ENCODE measurements around the gene TOPBP1. TPM values are rescaled to one million over a fixed set of nuclear protein-coding genes. Genes with fewer than 3 reads are reported as not detected.
"Not testable (repeated sequence)": the region's sequence is repeated elsewhere in the genome, so short reads cannot be mapped to it uniquely, and the experiment has no call there.

Gene TOPBP1
- total and polyA plus RNA-seq, 9 of the 15 experiments (the other 6 are each of a cell fraction or from before 2014, with no cell fraction given) = 16.6 to 77.6 (median 58.2) TPM

DNA sequence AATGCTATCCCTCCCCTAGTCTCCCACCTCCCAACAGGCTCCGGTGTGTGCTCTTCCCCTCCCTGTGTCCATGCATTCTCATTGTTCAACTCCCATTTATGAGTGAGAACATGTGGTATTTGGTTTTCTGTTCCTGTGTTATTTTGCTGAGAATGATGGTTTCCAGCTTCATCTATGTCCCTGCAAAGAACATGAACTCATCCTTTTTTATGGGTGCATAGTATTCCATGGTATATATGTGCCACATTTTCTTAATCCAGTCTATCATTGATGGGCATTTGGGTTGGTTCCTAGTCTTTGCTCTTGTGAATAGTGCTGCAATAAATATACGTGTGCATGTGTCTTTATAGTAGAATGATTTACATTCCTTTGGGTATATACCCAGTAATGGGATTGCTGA lies 16.3 kb upstream of the TOPBP1 start:
- H3K27ac ChIP-seq (ENCODE audit: extremely low read depth, low read depth, low read length); H4K20me1 ChIP-seq (replicated peaks; ENCODE audit: control insufficient read depth, insufficient read depth, low read length); intact Hi-C loops (cut with micrococcal nuclease); DNase-seq (ENCODE audit: extremely low read depth in 1 of 4, low spot score in 3 of 4); H3K9me3 ChIP-seq (replicated peaks; ENCODE audit: control insufficient read depth, insufficient read depth, low read depth, low read length); H3K36me3 ChIP-seq (ENCODE audit: control insufficient read depth, insufficient read depth, low read length); H3K4me2 ChIP-seq (ENCODE audit: insufficient read depth, low read length); H3K79me2 ChIP-seq (ENCODE audit: control insufficient read depth, insufficient read depth, low read length); BruUV-seq (replicated peaks); H3K4me3 ChIP-seq; FAIRE-seq; in situ Hi-C loops (cut with MboI); H3K9ac ChIP-seq (ENCODE audit: insufficient read depth in 1 of 2, low read depth in 2 of 2, low read length in 2 of 2); ATAC-seq; H2AFZ ChIP-seq (ENCODE audit: low read depth, low read length); CTCF ChIA-PET (ENCODE audit: low intra/inter-chr PET ratio); H3K9me1 ChIP-seq (ENCODE audit: control insufficient read depth, insufficient read depth, low read length); H3K4me1 ChIP-seq (replicated peaks in 1 of 2; ENCODE audit: control insufficient read depth in 2 of 2, insufficient read depth in 2 of 2, low read length in 2 of 2): not testable (repeated sequence)
- peaks cover 0 to 13% of the 10 kb centered on the region in 2 experiments; a peak in 3 of 5 replicates for H3K27me3 ChIP-seq (ENCODE audit: control insufficient read depth in 2 of 2, insufficient read depth in 2 of 2, low read length in 2 of 2)
- POLR2A ChIA-PET = interaction anchor here (1.4 kb wide), 1 partner anchor 16 kb away, joined by 4 read pairs; the partner anchor contains the start of gene TOPBP1
- peak; percentile 62 for TF ChIP-seq ZNF146 (CRISPR knock-in tag; IDR thresholded peaks at IDR 0.05; ENCODE audit: unreplicated experiment)
- 6% methylated on average over 2 of the region's 2 CpGs for WGBS (ENCODE audit: insufficient coverage, low coverage, missing lambda C conversion rate)

DNA sequence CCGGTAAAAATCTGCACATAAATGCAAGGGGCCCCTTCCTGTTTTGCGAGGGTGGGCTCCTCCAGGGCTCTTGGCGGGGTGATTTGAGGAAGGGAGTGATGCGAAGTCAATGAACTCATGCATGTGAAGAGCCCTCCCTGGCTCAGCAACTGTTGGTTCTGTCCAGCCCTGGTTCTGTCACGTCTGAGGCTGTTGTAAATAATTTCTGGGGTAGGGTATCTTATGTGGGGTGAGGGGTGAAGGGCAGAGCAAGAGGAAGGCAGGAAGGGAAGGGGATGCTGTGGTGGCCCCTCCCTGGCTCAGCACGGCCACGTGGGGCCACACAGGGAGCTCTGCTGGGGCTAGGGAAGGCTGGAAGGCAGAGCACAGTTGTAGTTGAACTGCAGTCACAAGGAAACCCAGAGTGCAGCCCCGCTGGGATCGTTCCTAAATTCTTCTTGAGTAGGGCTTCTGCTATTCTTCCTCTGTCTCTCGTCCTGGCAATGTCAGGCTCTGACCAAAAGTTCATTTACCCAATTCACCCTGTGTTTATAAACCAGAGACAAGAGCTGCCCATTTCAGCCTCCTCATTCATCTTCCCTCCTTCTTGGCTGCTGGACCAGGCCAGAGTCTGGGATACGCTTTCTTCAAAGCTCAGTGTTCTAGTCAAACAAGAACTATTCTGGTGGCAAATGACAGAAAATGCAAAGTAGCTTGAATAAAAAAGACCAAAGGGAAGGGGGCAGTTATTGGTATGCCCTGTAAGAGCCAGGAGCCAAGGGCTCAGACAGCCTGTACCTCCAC lies 14.8 kb upstream of the TOPBP1 start:
- no peak overlapping the region for H3K4me3 ChIP-seq
- H3K4me1 ChIP-seq (replicated peaks in 1 of 2; ENCODE audit: control insufficient read depth in 2 of 2, insufficient read depth in 2 of 2, low read length in 2 of 2) = no peaks in the 10 kb centered on the region
- FAIRE-seq (no peak), ATAC-seq (peak; percentile 43; the same call in 2 of the 3 replicates), DNase-seq (ENCODE audit: extremely low read depth in 1 of 4, low spot score in 3 of 4) (no peak)
- CTCF ChIA-PET (ENCODE audit: low intra/inter-chr PET ratio) = no interaction called here
- no peak overlapping the region for H2AFZ ChIP-seq (ENCODE audit: low read depth, low read length)
- no peaks in the 10 kb centered on the region for H3K79me2 ChIP-seq (ENCODE audit: control insufficient read depth, insufficient read depth, low read length)
- POLR2A ChIA-PET = interaction anchor here (0.6 to 1.5 kb wide), 3 partner anchors 13 to 197 kb away, joined by 3 to 4 read pairs (median 3); partner anchors contain the start of gene TOPBP1
- no peaks in the 10 kb centered on the region for H3K36me3 ChIP-seq (ENCODE audit: control insufficient read depth, insufficient read depth, low read length)
- no TSS peak for BruUV-seq (replicated peaks)
- 1% methylated on average over 7 of the region's 11 CpGs for WGBS (ENCODE audit: insufficient coverage, low coverage, missing lambda C conversion rate)
- no peak overlapping the region for H3K4me2 ChIP-seq (ENCODE audit: insufficient read depth, low read length)
- in situ Hi-C loops (cut with MboI) (no loop called here), intact Hi-C loops (cut with micrococcal nuclease) (no loop called here)
- H3K9ac ChIP-seq (ENCODE audit: insufficient read depth in 1 of 2, low read depth in 2 of 2, low read length in 2 of 2) = no peak overlapping the region
- no peak overlapping the region for H3K27ac ChIP-seq (ENCODE audit: extremely low read depth, low read depth, low read length)
- no peaks in the 10 kb centered on the region for H4K20me1 ChIP-seq (replicated peaks; ENCODE audit: control insufficient read depth, insufficient read depth, low read length)
- peaks cover 0 to 13% of the 10 kb centered on the region in 2 experiments; a peak in 3 of 5 replicates for H3K27me3 ChIP-seq (ENCODE audit: control insufficient read depth in 2 of 2, insufficient read depth in 2 of 2, low read length in 2 of 2)
- no peaks in the 10 kb centered on the region for H3K9me3 ChIP-seq (replicated peaks; ENCODE audit: control insufficient read depth, insufficient read depth, low read depth, low read length)
- H3K9me1 ChIP-seq (ENCODE audit: control insufficient read depth, insufficient read depth, low read length) = no peaks in the 10 kb centered on the region
- TF ChIP-seq ZNF609 (CRISPR knock-in tag; IDR thresholded peaks at IDR 0.05; ENCODE audit: borderline replicate concordance) (no peak), TOE1 (IDR thresholded peaks at IDR 0.05; ENCODE audit: borderline replicate concordance) (no peak), TOE1 (CRISPR knock-in tag; IDR thresholded peaks at IDR 0.05; ENCODE audit: borderline replicate concordance, low read depth) (no peak)
- TF ChIP-seq, protein P1, sequence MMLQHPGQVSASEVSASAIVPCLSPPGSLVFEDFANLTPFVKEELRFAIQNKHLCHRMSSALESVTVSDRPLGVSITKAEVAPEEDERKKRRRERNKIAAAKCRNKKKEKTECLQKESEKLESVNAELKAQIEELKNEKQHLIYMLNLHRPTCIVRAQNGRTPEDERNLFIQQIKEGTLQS (IDR thresholded peaks at IDR 0.05) = no peak
- TF ChIP-seq, protein P1 (CRISPR knock-in tag; conservative IDR thresholded peaks at IDR 0.05) = no peak
